Fibroblast of lung (primary cell): ENCODE measurements around the gene CD101.

Experiments
- CTCF ChIP-seq, 2 donors: IDR thresholded peaks in 1 of 2; conservative IDR thresholded peaks in 1 of 2; 1 replicate in 1 of 2; 2 replicates in 1 of 2; pipeline ENCODE4 v1.5.1; 2011 to 2012; ENCODE audit warnings: low read length in 2 of 2, control low read depth in 1 of 2, inconsistent platforms in 1 of 2, low read depth in 1 of 2, mild to moderate bottlenecking in 1 of 2
- EZH2 ChIP-seq: IDR thresholded peaks from 2 replicates; pipeline ENCODE4 v1.5.1; 2012; ENCODE audit warnings: low read length, control low read depth, mild to moderate bottlenecking; ENCODE audit errors: missing control alignments

- TF ChIP-seq CTCF (conservative IDR thresholded peaks at IDR 0.05 in 1 of 2, IDR thresholded peaks at IDR 0.05 in 1 of 2; ENCODE audit: low read depth in 1 of 2, low read length in 2 of 2), result no peak
- no peak for TF ChIP-seq EZH2
Observed at GRCh38 chr1:116983678-116984077, 17.9 kb upstream of the CD101 start.
